ENCODE data around the gene HIVEP1. TPM values are rescaled to one million over a fixed set of nuclear protein-coding genes. Genes with fewer than 3 reads are reported as not detected.
A peak's percentile ranks its signal among the peaks of the same experiment; 100 is the strongest.

HIVEP1 gene
- total RNA-seq, 6 donors from 2014 or later: 22.9 to 48.5 (median 30.4) TPM

- Histone ChIP-seq H3K9me3 (no peaks in the 10 kb centered on the region), H3K4me3 (no peak overlapping the region), H3K36me3 (peaks cover 0 to 27% (median 21%) of the 10 kb centered on the region in 4 donors), H3K27ac (no peak overlapping the region), H3K27me3 (no peaks in the 10 kb centered on the region), H3K4me1 (peaks cover 0 to 7% (median 3%) of the 10 kb centered on the region in 4 donors)
- 70 to 71% methylated on average over 1 of the region's 1 CpG for WGBS, 2 donors
- DNase-seq: peak in 1 of 2 donors; percentile 63
- ATAC-seq (ENCODE audit: low FRiP score in 2 of 2): peak in 1 of 2 donors; percentile 67
- TF ChIP-seq POLR2A (IDR thresholded peaks at IDR 0.05) (no peak), CTCF (IDR thresholded peaks at IDR 0.05) (no peak), POLR2AphosphoS5 (IDR thresholded peaks at IDR 0.05) (no peak), EP300 (IDR thresholded peaks at IDR 0.05) (no peak)
These were observed 125.4 kb downstream of the HIVEP1 start for GRCh38 chr6:12137480-12137879.

- no peaks in the 10 kb centered on the region for H3K27me3 ChIP-seq
- H3K9me3 ChIP-seq: no peaks in the 10 kb centered on the region
- H3K4me3 ChIP-seq: no peak overlapping the region
- no peak for ATAC-seq (ENCODE audit: low FRiP score in 2 of 2)
- DNase-seq: no peak
- H3K27ac ChIP-seq: no peak overlapping the region
- H3K36me3 ChIP-seq: peaks cover 0 to 27% (median 21%) of the 10 kb centered on the region in 4 donors
- H3K4me1 ChIP-seq: peaks cover 0 to 7% (median 1%) of the 10 kb centered on the region in 4 donors
- TF ChIP-seq POLR2A (IDR thresholded peaks at IDR 0.05) (no peak), CTCF (IDR thresholded peaks at IDR 0.05) (no peak), EP300 (IDR thresholded peaks at IDR 0.05) (no peak), POLR2AphosphoS5 (IDR thresholded peaks at IDR 0.05) (no peak)
- WGBS, 2 donors: 83 to 89% methylated on average over 1 of the region's 1 CpG
These were observed 126.3 kb downstream of the HIVEP1 start for GRCh38 chr6:12138381-12138780.

- peaks cover 0 to 27% (median 21%) of the 10 kb centered on the region in 4 donors for H3K36me3 ChIP-seq
- H3K4me3 ChIP-seq: no peak overlapping the region
- H3K27ac ChIP-seq: no peak overlapping the region
- 93 to 98% methylated on average over 4 of the region's 4 CpGs for WGBS, 2 donors
- no peaks in the 10 kb centered on the region for H3K9me3 ChIP-seq
- DNase-seq (no peak), ATAC-seq (ENCODE audit: low FRiP score in 2 of 2) (no peak)
- TF ChIP-seq POLR2A (IDR thresholded peaks at IDR 0.05): no peak
- no peak for TF ChIP-seq POLR2AphosphoS5 (IDR thresholded peaks at IDR 0.05)
- no peak for TF ChIP-seq CTCF (IDR thresholded peaks at IDR 0.05)
- H3K27me3 ChIP-seq: no peaks in the 10 kb centered on the region
- H3K4me1 ChIP-seq: peaks cover 0 to 7% (median 1%) of the 10 kb centered on the region in 4 donors
These were observed 126.8 kb downstream of the HIVEP1 start for GRCh38 chr6:12138936-12139335.

GRCh38 chr6:12147557-12148316, 135.6 kb downstream of the HIVEP1 start:
- Histone ChIP-seq H3K4me1 (no peaks in the 10 kb centered on the region), H3K27ac (no peak overlapping the region), H3K4me3 (no peak overlapping the region), H3K36me3 (no peaks in the 10 kb centered on the region), H3K27me3 (no peaks in the 10 kb centered on the region), H3K9me3 (no peaks in the 10 kb centered on the region)
- ATAC-seq (ENCODE audit: low FRiP score in 2 of 2) (no peak), DNase-seq (no peak)
- TF ChIP-seq CTCF (IDR thresholded peaks at IDR 0.05) (no peak), EP300 (IDR thresholded peaks at IDR 0.05) (no peak), POLR2AphosphoS5 (IDR thresholded peaks at IDR 0.05) (no peak), POLR2A (IDR thresholded peaks at IDR 0.05) (no peak)
- WGBS, 2 donors: 72 to 81% methylated on average over 6 of the region's 6 CpGs

Measured in upper lobe of left lung (tissue), 6 donors.